Nephron progenitor cell (in vitro differentiated cells): ENCODE results near the gene SLC36A3.

Experiments used
- DNase-seq: peaks from one replicate; pipeline ENCODE4 v3.0.0; 2021
- H3K27ac Mint-ChIP-seq: 2 replicates; pipeline ENCODE4 v1.8.0; 2021; ENCODE audit warnings: mild to moderate bottlenecking, moderate library complexity, mixed read lengths
- H3K27me3 Mint-ChIP-seq: 2 replicates; pipeline ENCODE4 v1.8.0; 2021; ENCODE audit warnings: mild to moderate bottlenecking, low read depth, mixed read lengths; ENCODE audit not compliant: poor library complexity
- H3K36me3 Mint-ChIP-seq: 2 replicates; pipeline ENCODE4 v1.8.0; 2021; ENCODE audit warnings: low read depth, mixed read lengths
- H3K4me1 Mint-ChIP-seq: 2 replicates; pipeline ENCODE4 v1.8.0; 2021; ENCODE audit warnings: mixed read lengths
- H3K4me3 Mint-ChIP-seq: 2 replicates; pipeline ENCODE4 v1.8.0; 2021; ENCODE audit warnings: mild to moderate bottlenecking, moderate library complexity, mixed read lengths
- H3K9me3 Mint-ChIP-seq: 2 replicates; pipeline ENCODE4 v1.8.0; 2021; ENCODE audit warnings: mild to moderate bottlenecking, moderate library complexity, mixed read lengths
- TF ChIP-seq, protein P1 (sequence below): fragments of 200-600 bp; sonication (generic); IDR thresholded peaks from 2 replicates; pipeline ENCODE4 v1.5.0; 2021; ENCODE audit warnings: antibody characterized with exemption

The SLC36A3 gene

GRCh38 chr5:151270599-151270998 lies 33.0 kb downstream of the SLC36A3 start:
- Mint-ChIP-seq H3K36me3 (peaks cover 26% of the 10 kb centered on the region), H3K4me1 (peaks cover 7% of the 10 kb centered on the region), H3K27ac (no peak overlapping the region), H3K27me3 (no peaks in the 10 kb centered on the region), H3K9me3 (no peaks in the 10 kb centered on the region), H3K4me3 (no peak overlapping the region)
- TF ChIP-seq, protein P1, sequence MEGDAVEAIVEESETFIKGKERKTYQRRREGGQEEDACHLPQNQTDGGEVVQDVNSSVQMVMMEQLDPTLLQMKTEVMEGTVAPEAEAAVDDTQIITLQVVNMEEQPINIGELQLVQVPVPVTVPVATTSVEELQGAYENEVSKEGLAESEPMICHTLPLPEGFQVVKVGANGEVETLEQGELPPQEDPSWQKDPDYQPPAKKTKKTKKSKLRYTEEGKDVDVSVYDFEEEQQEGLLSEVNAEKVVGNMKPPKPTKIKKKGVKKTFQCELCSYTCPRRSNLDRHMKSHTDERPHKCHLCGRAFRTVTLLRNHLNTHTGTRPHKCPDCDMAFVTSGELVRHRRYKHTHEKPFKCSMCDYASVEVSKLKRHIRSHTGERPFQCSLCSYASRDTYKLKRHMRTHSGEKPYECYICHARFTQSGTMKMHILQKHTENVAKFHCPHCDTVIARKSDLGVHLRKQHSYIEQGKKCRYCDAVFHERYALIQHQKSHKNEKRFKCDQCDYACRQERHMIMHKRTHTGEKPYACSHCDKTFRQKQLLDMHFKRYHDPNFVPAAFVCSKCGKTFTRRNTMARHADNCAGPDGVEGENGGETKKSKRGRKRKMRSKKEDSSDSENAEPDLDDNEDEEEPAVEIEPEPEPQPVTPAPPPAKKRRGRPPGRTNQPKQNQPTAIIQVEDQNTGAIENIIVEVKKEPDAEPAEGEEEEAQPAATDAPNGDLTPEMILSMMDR = no peak
- DNase-seq = no peak

DNA sequence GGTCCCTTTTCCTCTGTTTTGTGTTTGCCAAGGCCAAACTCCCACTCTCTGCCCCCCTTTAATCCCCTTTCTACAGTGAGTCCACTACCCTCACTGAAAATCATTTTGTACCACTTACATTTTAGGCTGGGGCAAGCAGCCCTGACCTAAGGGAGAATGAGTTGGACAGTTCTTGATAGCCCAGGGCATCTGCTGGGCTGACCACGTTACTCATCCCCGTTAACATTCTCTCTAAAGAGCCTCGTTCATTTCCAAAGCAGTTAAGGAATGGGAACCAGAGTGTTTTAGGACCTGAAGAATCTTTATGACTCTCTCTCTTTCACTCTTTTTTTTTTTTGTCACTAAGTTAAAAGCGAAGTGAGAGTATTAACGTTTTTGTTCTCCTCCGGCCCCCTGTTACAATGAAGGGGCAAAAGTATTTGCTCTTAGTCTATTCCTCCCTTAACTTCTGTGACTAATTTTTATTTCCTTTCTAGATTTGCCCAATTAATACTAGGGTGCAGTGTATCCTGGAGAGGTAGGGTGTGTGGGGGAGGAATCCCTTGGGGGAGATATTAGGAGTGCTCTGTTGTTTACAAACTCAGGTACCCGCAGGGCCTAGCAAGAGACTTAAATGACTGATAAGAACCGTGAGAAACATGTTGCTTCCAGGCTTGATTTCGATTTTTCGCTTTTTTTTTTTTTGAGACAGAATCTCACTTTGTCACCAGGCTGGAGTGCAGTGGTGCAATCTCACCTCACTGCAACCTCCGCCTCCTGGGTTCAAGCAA lies 35.9 kb downstream of the SLC36A3 start:
- peaks cover 37% of the 10 kb centered on the region for H3K4me1 Mint-ChIP-seq
- H3K27ac Mint-ChIP-seq = peak overlapping the region; percentile 22
- H3K4me3 Mint-ChIP-seq = no peak overlapping the region
- peaks cover 36% of the 10 kb centered on the region for H3K36me3 Mint-ChIP-seq
- no peaks in the 10 kb centered on the region for H3K9me3 Mint-ChIP-seq
- TF ChIP-seq, protein P1 = no peak
- DNase-seq = no peak
- H3K27me3 Mint-ChIP-seq = no peaks in the 10 kb centered on the region

- Mint-ChIP-seq H3K27me3 (peaks cover 9% of the 10 kb centered on the region), H3K9me3 (no peaks in the 10 kb centered on the region), H3K4me1 (peaks cover 41% of the 10 kb centered on the region), H3K4me3 (no peak overlapping the region), H3K27ac (peak overlapping the region; percentile 86), H3K36me3 (peaks cover 43% of the 10 kb centered on the region)
- DNase-seq = no peak
- TF ChIP-seq, protein P1 = no peak
These were observed 39.5 kb downstream of the SLC36A3 start for GRCh38 chr5:151264113-151264512.

DNA sequence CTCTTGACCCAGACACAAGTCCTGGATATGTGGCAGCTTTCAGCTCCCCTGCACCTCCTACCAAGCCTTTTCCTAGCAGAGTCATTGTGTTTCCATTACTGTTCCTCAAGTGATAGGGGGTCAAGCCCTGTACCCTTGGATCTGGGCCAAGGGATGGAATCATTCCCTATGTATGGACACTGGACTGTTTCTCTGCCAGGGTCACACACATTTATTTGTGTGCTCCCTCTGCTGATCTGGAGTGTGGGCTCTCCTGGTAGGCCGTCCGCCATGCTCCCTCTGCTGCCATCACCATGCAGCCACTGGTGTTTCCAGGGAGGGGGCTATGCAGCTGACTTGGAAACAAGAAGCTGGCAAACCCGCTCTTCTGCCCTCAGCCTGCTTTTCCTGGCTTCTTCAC lies 41.0 kb downstream of the SLC36A3 start:
- no peaks in the 10 kb centered on the region for H3K9me3 Mint-ChIP-seq
- peaks cover 11% of the 10 kb centered on the region for H3K27me3 Mint-ChIP-seq
- peaks cover 42% of the 10 kb centered on the region for H3K4me1 Mint-ChIP-seq
- no peak overlapping the region for H3K27ac Mint-ChIP-seq
- no peak overlapping the region for H3K4me3 Mint-ChIP-seq
- TF ChIP-seq, protein P1 = no peak
- H3K36me3 Mint-ChIP-seq = peaks cover 33% of the 10 kb centered on the region
- no peak for DNase-seq

GRCh38 chr5:151259931-151260330 lies 43.6 kb downstream of the SLC36A3 start:
- peaks cover 11% of the 10 kb centered on the region for H3K27me3 Mint-ChIP-seq
- DNase-seq = no peak
- peaks cover 13% of the 10 kb centered on the region for H3K36me3 Mint-ChIP-seq
- H3K4me1 Mint-ChIP-seq = peaks cover 39% of the 10 kb centered on the region
- H3K27ac Mint-ChIP-seq = no peak overlapping the region
- TF ChIP-seq, protein P1 = no peak
- no peaks in the 10 kb centered on the region for H3K9me3 Mint-ChIP-seq
- H3K4me3 Mint-ChIP-seq = no peak overlapping the region

- TF ChIP-seq, protein P1 = no peak
- Mint-ChIP-seq H3K27me3 (peaks cover 11% of the 10 kb centered on the region), H3K36me3 (peaks cover 7% of the 10 kb centered on the region), H3K4me1 (peaks cover 33% of the 10 kb centered on the region), H3K9me3 (no peaks in the 10 kb centered on the region), H3K27ac (no peak overlapping the region), H3K4me3 (no peak overlapping the region)
- DNase-seq = no peak
These were observed 44.8 kb downstream of the SLC36A3 start for GRCh38 chr5:151258816-151259215.
